Mesenchymal stem cell (in vitro differentiated cells and primary cell): ENCODE data around the gene LMO1.

Source experiments
- DNase-seq: peaks from one replicate; pipeline ENCODE4 v3.0.0-alpha.2; 2013
- H2AFZ ChIP-seq: one replicate; pipeline ENCODE4 v1.6.1; 2013; ENCODE audit warnings: low read depth, mild to moderate bottlenecking, control low read depth, inconsistent platforms, low read length, moderate library complexity
- H2AK5ac ChIP-seq: 2 replicates; pipeline ENCODE4 v1.6.1; 2013; ENCODE audit warnings: low read length, moderate library complexity, mild to moderate bottlenecking, inconsistent platforms; ENCODE audit not compliant: severe bottlenecking
- H2BK120ac ChIP-seq: one replicate; pipeline ENCODE4 v1.6.1; 2013; ENCODE audit warnings: low read depth, mild to moderate bottlenecking, inconsistent platforms, low read length, moderate library complexity
- H2BK12ac ChIP-seq, 2 experiments: one replicate each; pipeline ENCODE4 v1.6.1; 2013; ENCODE audit warnings: inconsistent platforms in 2 of 2, low read length in 2 of 2, mild to moderate bottlenecking in 2 of 2, moderate library complexity in 2 of 2, control low read depth in 1 of 2
- H2BK15ac ChIP-seq: one replicate; pipeline ENCODE4 v1.6.1; 2013; ENCODE audit warnings: mild to moderate bottlenecking, low read depth, inconsistent platforms; ENCODE audit not compliant: poor library complexity, severe bottlenecking
- H2BK5ac ChIP-seq: 2 replicates; pipeline ENCODE4 v1.6.1; 2013; ENCODE audit warnings: low read depth, mild to moderate bottlenecking, low read length, control low read depth, inconsistent platforms; ENCODE audit not compliant: poor library complexity, severe bottlenecking
- H3K14ac ChIP-seq, 2 experiments: one replicate each; pipeline ENCODE4 v1.6.1; 2013; ENCODE audit warnings: inconsistent platforms in 2 of 2, low read length in 2 of 2, control low read depth in 1 of 2, mild to moderate bottlenecking in 1 of 2, moderate library complexity in 1 of 2
- H3K18ac ChIP-seq, 2 experiments: one replicate each; pipeline ENCODE4 v1.6.1; 2013; ENCODE audit warnings: inconsistent platforms in 2 of 2, low read length in 2 of 2, control low read depth in 1 of 2, low read depth in 1 of 2, mild to moderate bottlenecking in 1 of 2
- H3K23ac ChIP-seq, 2 experiments: one replicate each; pipeline ENCODE4 v1.6.1; 2013; ENCODE audit warnings: inconsistent platforms in 2 of 2, low read length in 2 of 2, mild to moderate bottlenecking in 2 of 2, moderate library complexity in 2 of 2, control low read depth in 1 of 2
- H3K27ac ChIP-seq: 2 replicates; pipeline ENCODE4 v1.5.1; 2013; ENCODE audit warnings: mild to moderate bottlenecking, moderate library complexity, low read length, control low read depth, inconsistent platforms; ENCODE audit not compliant: poor library complexity, severe bottlenecking
- H3K27me3 ChIP-seq, 2 experiments: 2 replicates each; pipeline versions ENCODE4 v1.6.1 to v1.7.0; 2013; ENCODE audit warnings: low read length in 2 of 2, mild to moderate bottlenecking in 2 of 2, moderate library complexity in 2 of 2, control low read depth in 1 of 2, inconsistent platforms in 1 of 2; ENCODE audit not compliant: control insufficient read depth in 1 of 2, insufficient read depth in 1 of 2
- H3K36me3 ChIP-seq, 2 experiments: 2 replicates each; pipeline versions ENCODE4 v1.6.1 to v1.7.0; 2013; ENCODE audit warnings: low read length in 2 of 2, control low read depth in 1 of 2, inconsistent platforms in 1 of 2, low read depth in 1 of 2, mild to moderate bottlenecking in 1 of 2; ENCODE audit not compliant: insufficient read depth in 2 of 2, control insufficient read depth in 1 of 2
- H3K4ac ChIP-seq, 2 experiments: one replicate each; pipeline ENCODE4 v1.6.1; 2013; ENCODE audit warnings: inconsistent platforms in 2 of 2, low read length in 2 of 2, mild to moderate bottlenecking in 2 of 2, moderate library complexity in 2 of 2, control low read depth in 1 of 2, low read depth in 1 of 2
- H3K4me1 ChIP-seq: 2 replicates; pipeline ENCODE4 v1.6.1; 2013; ENCODE audit warnings: low read depth, low read length, control low read depth; ENCODE audit not compliant: control insufficient read depth, insufficient read depth
- H3K4me2 ChIP-seq: 2 replicates; pipeline ENCODE4 v1.6.1; 2013; ENCODE audit warnings: low read length, mild to moderate bottlenecking, inconsistent platforms; ENCODE audit not compliant: poor library complexity, severe bottlenecking
- H3K4me3 ChIP-seq, 2 experiments: 2 replicates each; pipeline versions ENCODE4 v1.5.1 to v1.7.0; 2013; ENCODE audit warnings: low read length in 2 of 2, mild to moderate bottlenecking in 2 of 2, control low read depth in 1 of 2, low read depth in 1 of 2; ENCODE audit not compliant: insufficient read depth in 1 of 2
- H3K79me1 ChIP-seq: replicated peaks from 2 replicates; pipeline ENCODE4 v1.6.1; 2013; ENCODE audit warnings: mild to moderate bottlenecking, control low read depth, low read length, inconsistent platforms; ENCODE audit not compliant: poor library complexity, severe bottlenecking
- H3K9ac ChIP-seq: 2 replicates; pipeline ENCODE4 v1.7.0; 2013; ENCODE audit warnings: mild to moderate bottlenecking, low read length, moderate library complexity
- H3K9me3 ChIP-seq: 2 replicates; pipeline ENCODE4 v1.7.0; 2013; ENCODE audit warnings: mild to moderate bottlenecking, low read length; ENCODE audit not compliant: control insufficient read depth
- H4K8ac ChIP-seq: one replicate; pipeline ENCODE4 v1.6.1; 2013; ENCODE audit warnings: inconsistent platforms, mild to moderate bottlenecking, low read length, moderate library complexity
- H4K91ac ChIP-seq: one replicate; pipeline ENCODE4 v1.6.1; 2013; ENCODE audit warnings: mild to moderate bottlenecking, low read length, inconsistent platforms
- WGBS: methylation state at CpG from one replicate; pipeline ENCODE4 v1.1.7; 2013; ENCODE audit warnings: mixed read lengths; 5-methylcytosine and 5-hydroxymethylcytosine counted together

Gene LMO1

DNA sequence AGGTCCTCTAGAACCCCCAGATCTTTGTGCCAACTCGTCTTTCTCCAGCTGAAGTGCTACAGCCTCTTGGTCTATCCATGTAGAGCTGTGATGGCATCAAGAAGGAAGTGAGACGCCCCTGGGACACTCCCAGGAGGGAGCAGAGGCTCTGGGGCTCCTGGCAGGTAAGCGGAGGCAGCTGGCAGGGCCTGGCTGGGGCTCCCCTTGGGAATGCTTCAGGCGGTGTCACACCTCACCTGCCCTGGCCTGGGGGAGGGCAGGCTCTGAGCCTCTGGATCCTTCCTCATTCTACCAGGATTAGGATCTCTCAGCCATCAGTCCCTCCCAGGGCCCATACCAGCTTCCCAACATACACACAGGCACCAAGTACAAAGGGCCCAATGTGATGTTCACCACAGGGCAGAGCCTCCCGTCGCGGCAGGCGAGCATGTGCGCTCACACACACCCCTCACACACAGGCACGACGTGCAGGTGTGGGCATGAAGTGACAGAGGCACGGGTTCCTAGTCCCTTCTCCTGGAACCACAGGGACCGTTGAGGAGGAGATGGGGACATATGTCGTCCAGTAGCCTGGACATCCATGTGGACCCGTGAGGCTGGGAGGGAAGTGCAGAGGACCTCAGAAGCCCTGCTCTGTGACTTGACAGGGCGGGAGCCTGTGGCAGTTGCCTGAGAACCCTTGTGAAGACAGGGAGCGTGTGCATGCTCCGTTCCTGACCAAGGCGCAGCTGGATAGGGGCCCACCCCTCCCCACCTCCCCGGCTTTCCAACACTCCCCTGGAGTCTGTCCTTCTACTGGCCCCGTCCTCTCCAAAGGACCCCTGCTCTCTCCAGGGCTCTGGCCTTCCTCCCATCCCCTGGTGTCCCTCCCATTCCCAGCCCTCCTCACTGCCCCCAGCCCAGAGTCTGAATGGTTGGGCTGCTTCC lies 32.5 kb downstream of the LMO1 start:
- Histone ChIP-seq H3K27ac (no peak overlapping the region), H3K27me3 (peaks cover 29 to 43% of the 10 kb centered on the region in 2 experiments), H4K91ac (no peak overlapping the region), H3K4me2 (no peak overlapping the region), H2AK5ac (no peak overlapping the region), H3K36me3 (peaks cover 0 to 3% of the 10 kb centered on the region in 2 experiments), H3K14ac (no peak overlapping the region), H3K4me1 (peaks cover 10% of the 10 kb centered on the region), H2BK12ac (no peak overlapping the region), H3K18ac (no peak overlapping the region), H3K9me3 (no peaks in the 10 kb centered on the region), H2BK5ac (no peak overlapping the region), H3K4me3 (no peak overlapping the region), H2BK120ac (no peak overlapping the region), H2BK15ac (no peak overlapping the region), H3K4ac (no peak overlapping the region), H4K8ac (no peak overlapping the region), H3K79me1 (no peaks in the 10 kb centered on the region), H3K9ac (no peak overlapping the region), H2AFZ (no peak overlapping the region), H3K23ac (no peak overlapping the region)
- DNase-seq: no peak
- WGBS: 87% methylated on average over 21 of the region's 21 CpGs

DNA sequence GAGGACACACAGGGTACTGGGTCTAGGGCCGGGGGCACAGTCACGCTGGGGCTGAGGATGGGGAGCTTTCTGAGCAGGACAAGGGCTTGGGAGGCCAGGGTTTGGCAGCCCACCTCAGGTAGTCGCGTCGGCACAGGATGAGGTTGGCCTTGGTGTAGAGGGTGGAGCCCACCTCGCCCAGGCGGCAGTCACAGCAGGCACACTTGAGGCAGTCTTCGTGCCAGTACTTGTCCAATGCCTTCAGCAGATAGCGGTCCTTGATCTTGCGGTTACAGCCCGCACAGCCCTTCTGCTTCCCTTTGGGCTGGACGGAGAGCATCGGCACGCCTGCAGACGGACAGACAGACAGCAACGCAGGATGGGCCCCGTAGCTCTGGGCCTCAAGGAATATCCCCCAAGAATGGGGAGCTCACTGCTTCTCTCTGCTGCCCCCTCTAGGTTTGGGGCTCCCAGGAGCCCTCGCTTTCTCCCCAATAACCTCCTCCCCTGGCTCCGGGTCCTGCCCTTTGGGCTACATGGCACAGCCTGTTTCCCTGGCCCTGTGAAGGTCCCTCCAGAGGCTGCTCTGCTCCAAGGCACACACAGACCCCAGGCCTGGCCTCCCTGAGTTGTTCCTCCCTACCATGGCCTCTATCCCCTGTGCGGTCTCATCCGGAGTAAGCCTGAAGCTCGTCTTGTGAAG lies 33.4 kb downstream of the LMO1 start:
- 87% methylated on average over 22 of the region's 22 CpGs for WGBS
- Histone ChIP-seq H3K4ac (no peak overlapping the region), H3K27me3 (peaks cover 29 to 43% of the 10 kb centered on the region in 2 experiments), H3K79me1 (no peaks in the 10 kb centered on the region), H2BK120ac (no peak overlapping the region), H2BK12ac (no peak overlapping the region), H3K14ac (peak overlapping the region in 1 of 2 experiments; percentile 4), H3K36me3 (peaks cover 0 to 3% of the 10 kb centered on the region in 2 experiments), H2BK5ac (no peak overlapping the region), H3K23ac (no peak overlapping the region), H3K4me1 (peaks cover 10% of the 10 kb centered on the region), H2AFZ (no peak overlapping the region), H3K18ac (no peak overlapping the region), H4K8ac (no peak overlapping the region), H3K9me3 (no peaks in the 10 kb centered on the region), H3K27ac (no peak overlapping the region), H3K9ac (no peak overlapping the region), H2AK5ac (no peak overlapping the region), H4K91ac (no peak overlapping the region), H2BK15ac (no peak overlapping the region), H3K4me3 (no peak overlapping the region), H3K4me2 (no peak overlapping the region)
- no peak for DNase-seq

DNA sequence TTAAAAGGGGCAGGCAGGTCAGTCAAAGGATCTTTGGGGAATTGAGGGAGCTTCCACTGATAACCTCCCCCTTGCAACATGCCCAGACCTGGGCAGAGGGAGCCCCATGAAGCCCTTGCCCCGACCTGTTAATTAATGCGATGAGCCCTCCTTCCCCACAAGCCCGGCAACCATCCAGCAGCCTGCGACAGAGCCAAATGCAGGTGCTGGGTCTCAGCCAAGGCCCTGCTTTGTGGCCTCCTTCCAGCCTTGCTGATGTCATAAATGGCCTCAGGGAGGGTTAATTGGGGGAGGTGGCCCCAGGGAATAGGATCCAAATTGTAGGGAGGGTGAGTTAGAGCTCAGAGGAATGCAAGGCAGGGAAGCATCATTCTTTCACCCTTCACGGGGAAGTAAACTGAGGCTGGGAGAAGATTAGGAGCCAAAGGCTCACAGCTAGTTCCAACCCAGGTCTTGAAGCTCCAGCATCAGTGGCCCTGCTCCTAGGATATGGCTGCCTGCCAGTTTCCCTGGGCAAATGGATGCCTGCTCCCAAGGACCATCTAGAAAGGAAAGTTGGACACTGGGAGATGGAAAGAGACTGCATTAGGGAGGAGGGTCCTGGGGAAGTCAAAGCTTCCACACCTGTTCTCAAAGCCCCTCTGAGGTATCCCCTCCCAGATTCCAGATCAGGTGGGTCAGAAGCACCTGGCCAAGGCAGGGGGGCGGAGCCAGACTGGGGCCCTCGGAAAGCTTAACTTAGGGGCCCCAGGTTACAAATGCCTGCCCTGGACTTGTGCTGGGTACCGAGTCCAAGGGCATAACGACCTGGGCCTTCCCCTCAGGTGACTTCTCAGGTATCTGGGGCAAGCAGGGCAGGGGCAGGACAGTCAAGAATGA lies 34.1 kb downstream of the LMO1 start:
- no peak overlapping the region for H4K91ac ChIP-seq
- H3K4me1 ChIP-seq: peaks cover 9% of the 10 kb centered on the region
- H3K23ac ChIP-seq: no peak overlapping the region
- no peak overlapping the region for H2BK15ac ChIP-seq
- no peak overlapping the region for H3K14ac ChIP-seq
- DNase-seq: no peak
- no peak overlapping the region for H3K18ac ChIP-seq
- no peak overlapping the region for H3K4ac ChIP-seq
- no peak overlapping the region for H2BK120ac ChIP-seq
- H3K27ac ChIP-seq: no peak overlapping the region
- no peak overlapping the region for H3K4me2 ChIP-seq
- 84% methylated on average over 9 of the region's 9 CpGs for WGBS
- no peaks in the 10 kb centered on the region for H3K79me1 ChIP-seq
- H2AK5ac ChIP-seq: no peak overlapping the region
- H3K9me3 ChIP-seq: no peaks in the 10 kb centered on the region
- H3K9ac ChIP-seq: no peak overlapping the region
- H3K27me3 ChIP-seq: peaks cover 29 to 39% of the 10 kb centered on the region in 2 experiments
- no peak overlapping the region for H2AFZ ChIP-seq
- peaks cover 0 to 3% of the 10 kb centered on the region in 2 experiments for H3K36me3 ChIP-seq
- H4K8ac ChIP-seq: no peak overlapping the region
- no peak overlapping the region for H3K4me3 ChIP-seq
- H2BK12ac ChIP-seq: no peak overlapping the region
- no peak overlapping the region for H2BK5ac ChIP-seq
